Keratinocyte (primary cell): ENCODE results near the gene ADARB2.

ENCODE experiments used
- CTCF ChIP-seq, 3 experiments: IDR thresholded peaks in 1 of 3; conservative IDR thresholded peaks in 1 of 3; optimal IDR thresholded peaks in 1 of 3; 2 replicates in 2 of 3; 3 replicates in 1 of 3; pipeline versions ENCODE3 to v1.5.1; 2011; ENCODE audit warnings: low read length in 3 of 3, mild to moderate bottlenecking in 3 of 3, moderate library complexity in 2 of 3, control low read depth in 1 of 3, inconsistent platforms in 1 of 3; ENCODE audit not compliant: insufficient read depth in 2 of 3; ENCODE audit errors: extremely low read depth in 1 of 3
- EZH2 ChIP-seq: IDR thresholded peaks from one replicate; pipeline ENCODE4 v1.6.1; 2012; ENCODE audit warnings: inconsistent platforms, mild to moderate bottlenecking, low read length, moderate library complexity

GRCh38 chr10:1563028-1563427 is 174.3 kb downstream of the ADARB2 start:
- no peak for TF ChIP-seq CTCF (optimal IDR thresholded peaks at IDR 0.05 in 1 of 3, IDR thresholded peaks at IDR 0.05 in 1 of 3, conservative IDR thresholded peaks at IDR 0.05 in 1 of 3; ENCODE audit: extremely low read depth in 1 of 3, insufficient read depth in 2 of 3, low read length in 3 of 3)
- TF ChIP-seq EZH2 = no peak
